Mucosa of rectum (tissue), 2 donors: ENCODE data around the gene PGGHG.

Experiments
- H3K27ac ChIP-seq, 2 donors: one replicate each; pipeline ENCODE4 v1.7.0; 2013; ENCODE audit warnings: inconsistent platforms in 2 of 2, low read depth in 2 of 2, low read length in 2 of 2
- H3K27me3 ChIP-seq, 2 donors: one replicate each; pipeline ENCODE4 v1.7.0; 2013; ENCODE audit warnings: low read length in 2 of 2; ENCODE audit not compliant: control insufficient read depth in 2 of 2, insufficient read depth in 2 of 2
- H3K36me3 ChIP-seq, 2 donors: one replicate each; pipeline ENCODE4 v1.7.0; 2013; ENCODE audit warnings: low read length in 2 of 2; ENCODE audit not compliant: control insufficient read depth in 2 of 2, insufficient read depth in 2 of 2
- H3K4me1 ChIP-seq, 2 donors: one replicate each; pipeline ENCODE4 v1.7.0; 2013; ENCODE audit warnings: low read length in 2 of 2, mild to moderate bottlenecking in 1 of 2; ENCODE audit not compliant: control insufficient read depth in 2 of 2, insufficient read depth in 2 of 2
- H3K4me3 ChIP-seq, 2 donors: one replicate each; pipeline ENCODE4 v1.7.0; 2013; ENCODE audit warnings: low read length in 2 of 2
- H3K9ac ChIP-seq, 2 donors: one replicate each; pipeline ENCODE4 v1.7.0; 2013; ENCODE audit warnings: low read length in 2 of 2, low read depth in 1 of 2, mild to moderate bottlenecking in 1 of 2
- H3K9me3 ChIP-seq, 2 donors: one replicate each; pipeline ENCODE4 v1.7.0; 2013; ENCODE audit warnings: low read length in 2 of 2; ENCODE audit not compliant: control insufficient read depth in 2 of 2
- donor health status: healthy.
- donor health status: Normal muscosa, but diverticular disease.

Gene PGGHG

GRCh38 chr11:298406-299065 lies 9.6 kb downstream of the PGGHG start:
- H3K9me3 ChIP-seq = no peaks in the 10 kb centered on the region
- no peaks in the 10 kb centered on the region for H3K36me3 ChIP-seq
- no peak overlapping the region for H3K27ac ChIP-seq
- no peak overlapping the region for H3K4me3 ChIP-seq
- H3K9ac ChIP-seq = no peak overlapping the region
- no peaks in the 10 kb centered on the region for H3K4me1 ChIP-seq
- peaks cover 9 to 13% of the 10 kb centered on the region in 2 donors for H3K27me3 ChIP-seq

- Histone ChIP-seq H3K36me3 (no peaks in the 10 kb centered on the region), H3K9me3 (no peaks in the 10 kb centered on the region), H3K4me1 (no peaks in the 10 kb centered on the region), H3K9ac (no peak within 1 kb of the TSS), H3K27me3 (peaks cover 9 to 13% of the 10 kb centered on the region in 2 donors), H3K4me3 (no peak within 1 kb of the TSS), H3K27ac (no peak within 1 kb of the TSS)
Measured at GRCh38 chr11:299081-299891, 10.4 kb downstream of the PGGHG start, which contains the start of gene IFITM5. IFITM5 (minus strand) TSS chr11:299526; CDS start chr11:299490, 36 bp downstream.

- Histone ChIP-seq H3K9me3 (no peaks in the 10 kb centered on the region), H3K9ac (no peak overlapping the region), H3K4me3 (no peak overlapping the region), H3K27me3 (peaks cover 9 to 13% of the 10 kb centered on the region in 2 donors), H3K4me1 (no peaks in the 10 kb centered on the region), H3K36me3 (no peaks in the 10 kb centered on the region), H3K27ac (no peak overlapping the region)
Measured at GRCh38 chr11:299951-300735, 11.2 kb downstream of the PGGHG start.

GRCh38 chr11:303363-303762 lies 14.4 kb downstream of the PGGHG start:
- Histone ChIP-seq H3K9me3 (no peaks in the 10 kb centered on the region), H3K9ac (no peak overlapping the region), H3K27ac (no peak overlapping the region), H3K4me1 (peaks cover 4 to 7% of the 10 kb centered on the region in 2 donors), H3K27me3 (peaks cover 3 to 8% of the 10 kb centered on the region in 2 donors), H3K4me3 (no peak overlapping the region), H3K36me3 (no peaks in the 10 kb centered on the region)

GRCh38 chr11:304061-304506 lies 15.2 kb downstream of the PGGHG start:
- peaks cover 3 to 8% of the 10 kb centered on the region in 2 donors for H3K27me3 ChIP-seq
- no peak overlapping the region for H3K9ac ChIP-seq
- no peak overlapping the region for H3K4me3 ChIP-seq
- H3K36me3 ChIP-seq = no peaks in the 10 kb centered on the region
- no peaks in the 10 kb centered on the region for H3K9me3 ChIP-seq
- peaks cover 4 to 8% of the 10 kb centered on the region in 2 donors for H3K4me1 ChIP-seq
- H3K27ac ChIP-seq = no peak overlapping the region

- Histone ChIP-seq H3K27ac (no peak overlapping the region), H3K4me1 (peaks cover 8 to 18% of the 10 kb centered on the region in 2 donors), H3K9me3 (no peaks in the 10 kb centered on the region), H3K9ac (no peak overlapping the region), H3K27me3 (peaks cover 3 to 5% of the 10 kb centered on the region in 2 donors), H3K36me3 (no peaks in the 10 kb centered on the region), H3K4me3 (no peak overlapping the region)
Measured at GRCh38 chr11:304915-305843, 16.3 kb downstream of the PGGHG start.

- Histone ChIP-seq H3K36me3 (no peaks in the 10 kb centered on the region), H3K9me3 (no peaks in the 10 kb centered on the region), H3K4me1 (peaks cover 8 to 18% of the 10 kb centered on the region in 2 donors), H3K27me3 (no peaks in the 10 kb centered on the region), H3K4me3 (no peak overlapping the region), H3K9ac (no peak overlapping the region), H3K27ac (no peak overlapping the region)
Measured at GRCh38 chr11:305844-306211, 16.9 kb downstream of the PGGHG start.

GRCh38 chr11:306645-307371 lies 17.9 kb downstream of the PGGHG start:
- H3K4me1 ChIP-seq = peaks cover 8 to 21% of the 10 kb centered on the region in 2 donors
- no peaks in the 10 kb centered on the region for H3K27me3 ChIP-seq
- H3K27ac ChIP-seq = peak overlapping the region; percentile 34 to 79
- H3K4me3 ChIP-seq = no peak overlapping the region
- no peaks in the 10 kb centered on the region for H3K36me3 ChIP-seq
- H3K9me3 ChIP-seq = no peaks in the 10 kb centered on the region
- H3K9ac ChIP-seq = no peak overlapping the region
